Ascending aorta (tissue), 2 donors: ENCODE measurements around the gene CHCHD6. TPM values are rescaled to one million over a fixed set of nuclear protein-coding genes. Genes with fewer than 3 reads are reported as not detected.

Experiments
- DNase-seq, 2 donors: peaks; one replicate each; pipeline ENCODE4 v3.0.0-alpha.2; 2019; ENCODE audit warnings: low spot score in 2 of 2
- H3K27ac ChIP-seq, 2 donors: fragments of 200-600 bp; sonication (generic); one replicate each; pipeline ENCODE4 v1.5.1; 2016 to 2017; ENCODE audit warnings: mild to moderate bottlenecking in 1 of 2
- H3K27me3 ChIP-seq: fragments of 200-600 bp; sonication (generic); one replicate; pipeline ENCODE4 v1.5.1; 2017
- H3K36me3 ChIP-seq, 2 donors: fragments of 200-600 bp; sonication (generic); one replicate each; pipeline ENCODE4 v1.5.1; 2016
- H3K4me1 ChIP-seq, 2 donors: fragments of 200-600 bp; sonication (generic); one replicate each; pipeline ENCODE4 v1.5.1; 2016 to 2017; ENCODE audit warnings: mild to moderate bottlenecking in 1 of 2
- H3K4me3 ChIP-seq, 2 donors: fragments of 200-600 bp; sonication (generic); one replicate each; pipeline ENCODE4 v1.5.1; 2016 to 2017; ENCODE audit warnings: mild to moderate bottlenecking in 1 of 2
- H3K9me3 ChIP-seq, 2 donors: fragments of 200-600 bp; sonication (generic); one replicate each; pipeline ENCODE4 v1.5.1; 2016
- CTCF ChIP-seq, 3 experiments: fragments of 200-600 bp in 2 of 3; fragments of 450-650 bp in 1 of 3; sonication (generic) in 2 of 3; IDR thresholded peaks; one replicate each; pipeline ENCODE4 v1.5.1; 2016 to 2019; ENCODE audit warnings: antibody characterized with exemption in 3 of 3, mild to moderate bottlenecking in 1 of 3, moderate library complexity in 1 of 3
- intact Hi-C: fragments of 100-400 bp; cut with DNase I; formaldehyde crosslinking; loops from one replicate; pipeline ENCODE4 v1.15.1; 2023
- total RNA-seq: library from RNA; depleted of rRNA; stranded (reverse); fragments of >200 nt; gene quantifications from one replicate; pipeline ENCODE4 v1.1.0, GENCODE V29; 2016

Gene CHCHD6
- total RNA-seq, 1 donor from 2014 or later = 1.2 TPM

- no peak overlapping the region for H3K4me3 ChIP-seq
- H3K9me3 ChIP-seq = no peaks in the 10 kb centered on the region
- H3K36me3 ChIP-seq = no peaks in the 10 kb centered on the region
- intact Hi-C loops = loop anchor here (5.0 kb wide), 1 partner anchor 178 kb away; no protein-coding TSS in a partner anchor
- H3K27me3 ChIP-seq = no peaks in the 10 kb centered on the region
- H3K4me1 ChIP-seq = peaks cover 8 to 33% of the 10 kb centered on the region in 2 donors
- TF ChIP-seq CTCF (IDR thresholded peaks at IDR 0.05) = no peak
- DNase-seq = no peak
- H3K27ac ChIP-seq = no peak overlapping the region
Measured at GRCh38 chr3:126748701-126749546, 44.9 kb downstream of the CHCHD6 start.

- Histone ChIP-seq H3K36me3 (no peaks in the 10 kb centered on the region), H3K4me3 (no peak overlapping the region), H3K9me3 (no peaks in the 10 kb centered on the region), H3K4me1 (peaks cover 8 to 33% of the 10 kb centered on the region in 2 donors), H3K27me3 (no peaks in the 10 kb centered on the region), H3K27ac (no peak overlapping the region)
- no peak for DNase-seq
- intact Hi-C loops = loop anchor here (5.0 kb wide), 1 partner anchor 178 kb away; no protein-coding TSS in a partner anchor
- TF ChIP-seq CTCF (IDR thresholded peaks at IDR 0.05) = no peak
Measured at GRCh38 chr3:126749547-126749875, 45.5 kb downstream of the CHCHD6 start.

GRCh38 chr3:126749931-126750755, 46.1 kb downstream of the CHCHD6 start:
- intact Hi-C loops = loop anchor here (5.0 kb wide), 2 partner anchors 177 to 707 kb away; no protein-coding TSS in a partner anchor
- H3K9me3 ChIP-seq = no peaks in the 10 kb centered on the region
- peaks cover 8 to 33% of the 10 kb centered on the region in 2 donors for H3K4me1 ChIP-seq
- H3K27ac ChIP-seq = no peak overlapping the region
- H3K36me3 ChIP-seq = no peaks in the 10 kb centered on the region
- H3K4me3 ChIP-seq = no peak overlapping the region
- no peaks in the 10 kb centered on the region for H3K27me3 ChIP-seq
- no peak for TF ChIP-seq CTCF (IDR thresholded peaks at IDR 0.05)
- DNase-seq = no peak

GRCh38 chr3:126750756-126751121, 46.7 kb downstream of the CHCHD6 start:
- Histone ChIP-seq H3K27me3 (no peaks in the 10 kb centered on the region), H3K4me3 (no peak overlapping the region), H3K36me3 (no peaks in the 10 kb centered on the region), H3K27ac (no peak overlapping the region), H3K4me1 (peaks cover 7 to 27% of the 10 kb centered on the region in 2 donors), H3K9me3 (no peaks in the 10 kb centered on the region)
- intact Hi-C loops = loop anchor here (5.0 kb wide), 1 partner anchor 707 kb away; no protein-coding TSS in a partner anchor
- no peak for DNase-seq
- TF ChIP-seq CTCF (IDR thresholded peaks at IDR 0.05) = no peak

GRCh38 chr3:126751611-126752302, 47.7 kb downstream of the CHCHD6 start:
- no peak for TF ChIP-seq CTCF (IDR thresholded peaks at IDR 0.05)
- Histone ChIP-seq H3K27ac (no peak overlapping the region), H3K4me1 (peaks cover 0 to 20% of the 10 kb centered on the region in 2 donors), H3K36me3 (no peaks in the 10 kb centered on the region), H3K4me3 (no peak overlapping the region), H3K9me3 (no peaks in the 10 kb centered on the region), H3K27me3 (no peaks in the 10 kb centered on the region)
- DNase-seq = no peak
- intact Hi-C loops = loop anchor here (1.0 to 5.0 kb wide), 5 partner anchors 73 to 793 kb away; no protein-coding TSS in a partner anchor
